ENCODE measurements around the gene OR2T11.
"Not testable (repeated sequence)": the region's sequence is repeated elsewhere in the genome, so short reads cannot be mapped to it uniquely, and the experiment has no call there.

OR2T11 gene

DNA sequence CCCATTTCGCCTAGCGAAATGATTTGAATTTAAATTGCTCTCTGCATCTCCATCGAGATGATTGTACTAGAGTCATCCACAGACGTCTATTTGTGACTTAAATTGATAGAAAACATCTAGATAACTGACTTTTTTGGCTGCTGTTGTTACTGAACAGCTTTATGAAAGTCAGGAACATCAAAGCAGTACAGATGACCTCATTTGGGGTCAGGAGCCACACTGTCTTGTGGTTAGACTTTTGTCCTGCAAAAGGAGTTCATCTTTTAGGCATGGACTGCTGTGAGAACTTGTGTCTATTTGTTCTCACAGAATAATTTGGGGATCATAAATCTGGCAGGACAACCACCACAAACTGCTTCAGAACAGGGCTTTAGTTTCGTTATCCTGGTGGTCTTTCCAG, 4.8 kb upstream of the OR2T11 start:
- H3K9ac ChIP-seq (ENCODE audit: low read depth, low read length); H3K36me3 ChIP-seq (ENCODE audit: control insufficient read depth, insufficient read depth, low read length); H3K27me3 ChIP-seq (ENCODE audit: control insufficient read depth, insufficient read depth, low read length); H3K4me3 ChIP-seq (ENCODE audit: low read depth, low read length); H3K9me3 ChIP-seq (ENCODE audit: control insufficient read depth, insufficient read depth, low read length); H3K4me1 ChIP-seq (ENCODE audit: control insufficient read depth, insufficient read depth, low read length): not testable (repeated sequence)

DNA sequence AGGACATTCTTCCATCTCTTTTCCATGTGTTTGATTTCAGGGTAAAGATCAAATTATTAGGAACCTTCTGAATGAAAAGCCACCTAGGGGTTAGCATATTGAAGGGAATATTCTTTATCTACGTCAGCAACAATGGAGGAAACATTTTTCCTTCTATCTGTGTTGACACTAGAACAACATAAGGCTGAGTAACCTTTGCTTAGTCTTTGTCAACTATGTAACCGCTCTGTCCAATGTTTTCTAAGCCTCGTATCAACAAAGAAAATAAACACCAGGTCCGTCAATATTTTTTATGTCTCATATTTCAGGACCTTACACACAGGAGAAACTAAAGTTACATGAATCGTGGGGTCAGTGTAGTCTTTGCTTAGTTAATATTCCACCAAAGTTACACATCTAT, 1.7 kb upstream of the OR2T11 start:
- H3K4me1 ChIP-seq (ENCODE audit: control insufficient read depth, insufficient read depth, low read length); H3K4me3 ChIP-seq (ENCODE audit: low read depth, low read length); H3K9ac ChIP-seq (ENCODE audit: low read depth, low read length); H3K27me3 ChIP-seq (ENCODE audit: control insufficient read depth, insufficient read depth, low read length); H3K9me3 ChIP-seq (ENCODE audit: control insufficient read depth, insufficient read depth, low read length); H3K36me3 ChIP-seq (ENCODE audit: control insufficient read depth, insufficient read depth, low read length): not testable (repeated sequence)

DNA sequence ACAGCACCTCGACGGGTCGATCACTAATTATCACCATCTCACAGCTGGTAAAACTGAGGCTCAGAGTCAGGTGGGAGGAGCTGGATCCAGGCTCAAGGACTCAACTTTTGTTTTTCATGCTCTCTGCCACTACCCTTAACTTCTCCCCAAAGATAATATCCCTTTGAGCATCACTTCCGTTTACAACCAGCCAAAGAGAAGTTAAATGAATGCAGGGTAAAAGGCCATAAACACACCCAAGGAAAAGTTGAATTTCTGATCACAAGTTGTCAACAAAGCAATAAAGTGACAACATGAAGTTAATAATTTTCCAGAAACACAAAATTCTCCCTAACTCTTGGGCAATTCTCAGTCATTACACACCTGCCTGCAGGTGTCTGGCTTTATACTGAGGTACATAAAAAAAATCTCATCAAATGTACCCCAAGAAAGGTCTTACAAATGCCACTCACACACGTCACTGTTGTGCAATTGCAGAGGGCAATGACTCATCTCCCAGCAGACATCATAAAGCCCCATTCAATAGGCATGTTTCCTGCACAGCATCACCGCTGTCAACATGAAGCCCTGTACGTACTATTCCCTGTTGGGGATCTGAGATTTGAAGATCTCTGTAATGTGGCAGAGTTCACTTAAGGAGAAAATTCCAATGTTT, 3.4 kb downstream of the OR2T11 start:
- Histone ChIP-seq H3K36me3 (ENCODE audit: control insufficient read depth, insufficient read depth, low read length) (no peaks in the 10 kb centered on the region), H3K9me3 (ENCODE audit: control insufficient read depth, insufficient read depth, low read length) (no peaks in the 10 kb centered on the region), H3K4me1 (ENCODE audit: control insufficient read depth, insufficient read depth, low read length) (no peaks in the 10 kb centered on the region), H3K4me3 (ENCODE audit: low read depth, low read length) (no peak overlapping the region), H3K27me3 (ENCODE audit: control insufficient read depth, insufficient read depth, low read length) (no peaks in the 10 kb centered on the region), H3K9ac (ENCODE audit: low read depth, low read length) (no peak overlapping the region)

DNA sequence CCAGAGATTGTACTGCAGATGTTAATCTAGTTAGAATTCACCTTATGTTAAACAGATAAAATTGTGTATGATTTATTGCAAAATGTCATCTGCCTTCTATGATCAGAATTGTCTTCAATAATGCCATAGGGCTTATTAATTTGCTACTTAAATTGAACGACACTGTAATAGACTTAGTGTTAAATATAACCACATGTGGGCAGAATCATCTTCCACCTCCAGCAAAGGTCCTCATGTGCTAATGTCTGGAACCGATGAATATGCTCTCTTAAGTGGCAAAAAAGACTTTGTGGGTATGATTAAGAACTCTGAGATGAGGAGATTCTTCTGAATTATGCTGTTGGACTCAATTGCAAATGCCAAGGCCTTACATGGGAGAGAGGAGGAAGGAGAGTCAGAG, 4.3 kb downstream of the OR2T11 start:
- no peak overlapping the region for H3K4me3 ChIP-seq (ENCODE audit: low read depth, low read length)
- H3K9ac ChIP-seq (ENCODE audit: low read depth, low read length) = no peak overlapping the region
- no peaks in the 10 kb centered on the region for H3K9me3 ChIP-seq (ENCODE audit: control insufficient read depth, insufficient read depth, low read length)
- H3K4me1 ChIP-seq (ENCODE audit: control insufficient read depth, insufficient read depth, low read length) = no peaks in the 10 kb centered on the region
- no peaks in the 10 kb centered on the region for H3K36me3 ChIP-seq (ENCODE audit: control insufficient read depth, insufficient read depth, low read length)
- H3K27me3 ChIP-seq (ENCODE audit: control insufficient read depth, insufficient read depth, low read length) = no peaks in the 10 kb centered on the region

DNA sequence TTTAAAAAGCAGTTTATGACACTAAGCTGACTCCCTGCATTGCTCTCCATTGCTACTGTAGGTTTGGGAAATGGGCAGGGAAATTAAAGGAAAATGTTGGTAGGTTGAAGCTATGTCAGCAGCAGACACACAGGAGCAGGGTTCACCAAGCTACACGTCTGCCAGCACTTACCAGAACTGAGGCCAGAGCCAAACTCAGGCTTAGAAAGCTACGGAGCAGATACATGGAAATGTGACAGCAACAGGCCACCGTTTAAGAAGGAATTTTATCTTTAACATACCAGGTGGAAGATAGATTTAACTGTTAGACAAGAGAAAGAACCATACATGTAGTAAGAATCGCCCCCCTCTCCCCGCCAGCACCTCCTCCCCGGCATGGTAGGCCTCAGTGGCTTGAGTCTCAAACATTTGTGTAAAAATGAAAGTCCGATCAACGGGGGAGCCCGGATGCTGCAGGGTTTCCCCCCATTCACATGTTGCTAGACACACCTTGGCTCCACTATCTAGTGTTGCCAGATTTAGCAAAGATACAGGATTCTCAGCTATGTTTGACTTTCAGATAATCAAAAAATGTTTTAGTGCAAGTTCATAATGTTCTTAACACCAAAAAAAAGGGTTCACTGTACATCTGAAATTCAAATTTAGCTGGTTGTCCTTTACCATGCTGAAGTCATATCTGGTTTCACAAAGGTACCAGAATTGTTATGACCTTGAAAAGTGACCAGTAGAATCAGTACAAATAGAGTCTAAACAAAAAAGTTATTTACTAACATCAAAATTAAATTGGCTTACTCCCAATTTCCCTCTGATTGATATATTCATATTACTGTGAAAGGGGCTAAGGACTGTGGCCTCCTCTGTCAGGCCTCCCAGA, 6.7 kb downstream of the OR2T11 start:
- H3K4me1 ChIP-seq (ENCODE audit: control insufficient read depth, insufficient read depth, low read length) = no peaks in the 10 kb centered on the region
- no peaks in the 10 kb centered on the region for H3K36me3 ChIP-seq (ENCODE audit: control insufficient read depth, insufficient read depth, low read length)
- no peaks in the 10 kb centered on the region for H3K9me3 ChIP-seq (ENCODE audit: control insufficient read depth, insufficient read depth, low read length)
- H3K27me3 ChIP-seq (ENCODE audit: control insufficient read depth, insufficient read depth, low read length) = no peaks in the 10 kb centered on the region
- no peak overlapping the region for H3K4me3 ChIP-seq (ENCODE audit: low read depth, low read length)
- no peak overlapping the region for H3K9ac ChIP-seq (ENCODE audit: low read depth, low read length)

DNA sequence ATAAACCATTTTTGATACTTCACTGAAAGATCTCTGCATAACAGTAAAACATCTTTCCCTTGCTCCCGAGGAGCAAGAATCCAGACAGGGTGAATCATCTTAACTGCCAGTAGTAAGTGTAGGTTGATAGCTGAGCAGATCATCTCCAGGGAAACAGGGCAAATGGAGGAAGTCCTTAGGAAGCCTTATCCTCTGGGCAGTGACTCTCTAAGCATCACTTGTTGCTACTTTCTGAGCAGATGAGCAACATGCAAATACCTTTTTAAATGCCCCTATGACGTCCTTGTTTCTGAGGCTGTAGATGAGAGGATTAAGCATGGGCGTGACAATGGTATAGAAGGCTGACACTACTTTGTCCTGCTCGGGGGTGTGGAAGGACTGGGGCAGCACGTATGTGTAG, 8.9 kb downstream of the OR2T11 start:
- H3K9me3 ChIP-seq (ENCODE audit: control insufficient read depth, insufficient read depth, low read length) = no peaks in the 10 kb centered on the region
- no peak overlapping the region for H3K9ac ChIP-seq (ENCODE audit: low read depth, low read length)
- H3K27me3 ChIP-seq (ENCODE audit: control insufficient read depth, insufficient read depth, low read length) = no peaks in the 10 kb centered on the region
- H3K4me3 ChIP-seq (ENCODE audit: low read depth, low read length) = no peak overlapping the region
- H3K4me1 ChIP-seq (ENCODE audit: control insufficient read depth, insufficient read depth, low read length) = no peaks in the 10 kb centered on the region
- no peaks in the 10 kb centered on the region for H3K36me3 ChIP-seq (ENCODE audit: control insufficient read depth, insufficient read depth, low read length)

DNA sequence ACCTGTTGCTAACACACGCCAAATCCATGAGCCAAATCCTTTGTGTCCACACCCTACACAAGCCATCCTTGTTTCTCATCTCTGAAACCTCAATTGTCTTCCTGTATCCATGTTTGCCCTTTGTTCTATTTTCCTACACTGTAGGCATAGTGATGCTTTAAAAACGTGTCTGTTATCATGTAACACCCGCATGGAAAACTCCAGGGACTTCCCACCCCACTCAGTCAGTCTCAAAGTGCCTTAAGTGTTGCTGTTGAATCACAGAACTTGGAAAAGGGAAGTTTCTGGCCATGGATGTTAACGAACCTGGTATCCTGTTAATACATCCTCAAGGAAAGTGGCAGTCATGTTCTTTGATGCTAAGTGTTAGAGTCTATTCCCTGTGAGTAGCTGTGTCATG, 9.7 kb downstream of the OR2T11 start:
- H3K9ac ChIP-seq (ENCODE audit: low read depth, low read length) = no peak overlapping the region
- no peaks in the 10 kb centered on the region for H3K9me3 ChIP-seq (ENCODE audit: control insufficient read depth, insufficient read depth, low read length)
- H3K4me1 ChIP-seq (ENCODE audit: control insufficient read depth, insufficient read depth, low read length) = no peaks in the 10 kb centered on the region
- no peak overlapping the region for H3K4me3 ChIP-seq (ENCODE audit: low read depth, low read length)
- H3K36me3 ChIP-seq (ENCODE audit: control insufficient read depth, insufficient read depth, low read length) = no peaks in the 10 kb centered on the region
- no peaks in the 10 kb centered on the region for H3K27me3 ChIP-seq (ENCODE audit: control insufficient read depth, insufficient read depth, low read length)

DNA sequence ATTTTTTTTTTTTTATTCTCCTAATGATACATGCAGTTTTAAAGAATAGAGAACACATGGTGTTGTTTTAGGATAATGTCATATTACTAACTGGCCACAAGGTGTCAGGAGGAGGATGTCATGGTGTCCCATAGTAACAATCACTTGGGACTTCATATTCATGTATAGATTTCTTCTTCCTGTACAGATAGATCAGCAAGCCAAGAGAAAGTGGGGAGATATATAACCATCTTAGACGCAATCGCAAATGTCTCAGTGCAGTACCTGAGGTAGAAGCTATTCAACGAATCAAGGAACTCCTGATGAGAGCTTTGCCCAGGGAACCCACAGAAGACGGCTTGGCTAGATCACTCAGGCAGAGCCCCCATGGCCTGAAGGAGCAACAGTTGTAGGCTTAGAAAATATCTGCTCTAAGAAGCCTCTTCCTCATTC, 12.3 kb downstream of the OR2T11 start:
- no peaks in the 10 kb centered on the region for H3K9me3 ChIP-seq (ENCODE audit: control insufficient read depth, insufficient read depth, low read length)

DNA sequence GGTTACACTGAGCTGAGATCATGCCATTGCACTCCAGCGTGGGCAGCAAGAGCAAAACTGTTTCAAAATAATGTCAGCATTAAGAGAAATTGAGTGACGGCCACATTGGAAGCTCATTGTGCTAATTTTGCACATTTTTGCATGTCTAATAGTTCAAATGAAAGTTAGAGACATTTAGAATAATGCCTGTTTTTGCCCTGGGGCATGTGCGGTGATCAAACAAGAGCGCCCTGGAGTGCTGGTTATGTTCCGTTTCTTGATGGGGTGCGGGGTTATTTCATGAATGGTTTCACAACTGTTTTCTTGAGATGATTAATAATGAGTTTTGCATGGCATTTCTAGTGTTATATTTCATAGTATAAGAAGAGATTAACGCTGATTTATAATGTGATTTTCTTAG, 13.1 kb downstream of the OR2T11 start:
- H3K4me3 ChIP-seq (ENCODE audit: low read depth, low read length) = no peak overlapping the region
- no peaks in the 10 kb centered on the region for H3K36me3 ChIP-seq (ENCODE audit: control insufficient read depth, insufficient read depth, low read length)
- H3K27me3 ChIP-seq (ENCODE audit: control insufficient read depth, insufficient read depth, low read length) = no peaks in the 10 kb centered on the region
- H3K9ac ChIP-seq (ENCODE audit: low read depth, low read length) = no peak overlapping the region
- no peaks in the 10 kb centered on the region for H3K4me1 ChIP-seq (ENCODE audit: control insufficient read depth, insufficient read depth, low read length)
- H3K9me3 ChIP-seq (ENCODE audit: control insufficient read depth, insufficient read depth, low read length) = no peaks in the 10 kb centered on the region

More for the DNA sequence above, 12.3 kb downstream of the OR2T11 start:
- Histone ChIP-seq H3K27me3 (ENCODE audit: control insufficient read depth, insufficient read depth, low read length) (no peaks in the 10 kb centered on the region), H3K4me3 (ENCODE audit: low read depth, low read length) (no peak overlapping the region), H3K36me3 (ENCODE audit: control insufficient read depth, insufficient read depth, low read length) (no peaks in the 10 kb centered on the region), H3K4me1 (ENCODE audit: control insufficient read depth, insufficient read depth, low read length) (no peaks in the 10 kb centered on the region), H3K9ac (ENCODE audit: low read depth, low read length) (no peak overlapping the region)

DNA sequence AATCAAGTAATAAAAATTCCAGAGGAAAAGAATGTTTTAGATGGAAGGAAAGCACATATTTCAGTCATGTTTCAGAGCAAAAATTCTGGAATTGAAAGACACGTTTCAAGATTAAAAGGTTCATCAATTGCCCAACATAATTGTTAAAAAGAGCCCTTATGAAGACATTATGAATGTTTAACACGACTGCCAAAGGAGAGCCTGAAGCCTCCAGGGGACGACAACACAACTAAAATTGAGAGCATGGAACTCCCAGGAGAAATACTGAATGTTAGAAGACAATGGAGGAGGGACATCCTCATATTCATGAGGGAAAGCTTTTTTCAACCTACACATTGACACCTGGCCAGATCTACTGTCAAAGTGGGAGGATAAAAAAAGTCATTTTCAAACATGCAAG, 16.0 kb downstream of the OR2T11 start:
- H3K4me1 ChIP-seq (ENCODE audit: control insufficient read depth, insufficient read depth, low read length) = no peaks in the 10 kb centered on the region
- no peaks in the 10 kb centered on the region for H3K27me3 ChIP-seq (ENCODE audit: control insufficient read depth, insufficient read depth, low read length)
- H3K9ac ChIP-seq (ENCODE audit: low read depth, low read length) = no peak overlapping the region
- H3K36me3 ChIP-seq (ENCODE audit: control insufficient read depth, insufficient read depth, low read length) = no peaks in the 10 kb centered on the region
- no peak overlapping the region for H3K4me3 ChIP-seq (ENCODE audit: low read depth, low read length)
- H3K9me3 ChIP-seq (ENCODE audit: control insufficient read depth, insufficient read depth, low read length) = no peaks in the 10 kb centered on the region

DNA sequence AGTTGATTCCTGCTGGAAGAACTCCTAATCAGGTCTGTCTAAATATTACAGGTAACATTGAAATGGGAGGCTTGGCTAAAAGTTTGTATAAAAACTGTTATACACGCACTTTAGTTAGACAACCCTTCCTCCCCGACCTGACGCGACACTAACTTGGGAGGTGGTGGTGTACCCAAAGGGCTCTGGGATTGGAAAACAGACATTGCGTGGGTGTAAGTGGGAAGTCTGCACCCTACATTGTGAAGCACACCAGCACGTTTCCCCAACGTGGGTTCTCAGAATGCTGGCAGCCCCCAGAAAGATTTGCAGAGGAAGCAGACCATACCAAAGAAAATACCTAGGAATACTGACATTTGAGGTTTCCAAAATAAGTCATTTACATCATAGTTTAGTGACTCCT, 16.8 kb downstream of the OR2T11 start:
- Histone ChIP-seq H3K9me3 (ENCODE audit: control insufficient read depth, insufficient read depth, low read length) (no peaks in the 10 kb centered on the region), H3K4me1 (ENCODE audit: control insufficient read depth, insufficient read depth, low read length) (no peaks in the 10 kb centered on the region), H3K9ac (ENCODE audit: low read depth, low read length) (no peak overlapping the region), H3K4me3 (ENCODE audit: low read depth, low read length) (no peak overlapping the region), H3K36me3 (ENCODE audit: control insufficient read depth, insufficient read depth, low read length) (no peaks in the 10 kb centered on the region), H3K27me3 (ENCODE audit: control insufficient read depth, insufficient read depth, low read length) (no peaks in the 10 kb centered on the region)

DNA sequence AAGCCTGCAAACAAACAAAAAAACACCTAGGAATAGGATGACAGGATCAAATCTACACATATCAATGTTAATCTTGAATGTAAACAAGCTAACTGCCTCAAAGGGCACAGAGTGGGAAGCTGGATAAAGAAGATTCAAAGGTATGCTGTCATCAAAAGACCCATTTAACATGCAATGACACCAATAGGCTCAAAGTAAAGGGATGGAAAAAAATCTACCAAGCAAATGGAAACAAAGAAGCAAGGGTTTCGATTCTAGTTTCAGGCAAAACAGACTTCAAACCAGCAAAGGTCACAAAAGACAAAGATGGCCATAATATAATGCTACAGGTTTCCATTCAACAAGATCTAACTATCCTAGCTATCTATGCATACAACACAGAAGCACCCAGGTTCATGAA, 21.1 kb downstream of the OR2T11 start:
- Histone ChIP-seq H3K9ac (ENCODE audit: low read depth, low read length) (no peak overlapping the region), H3K36me3 (ENCODE audit: control insufficient read depth, insufficient read depth, low read length) (no peaks in the 10 kb centered on the region), H3K4me1 (ENCODE audit: control insufficient read depth, insufficient read depth, low read length) (no peaks in the 10 kb centered on the region), H3K4me3 (ENCODE audit: low read depth, low read length) (no peak overlapping the region), H3K9me3 (ENCODE audit: control insufficient read depth, insufficient read depth, low read length) (no peaks in the 10 kb centered on the region), H3K27me3 (ENCODE audit: control insufficient read depth, insufficient read depth, low read length) (no peaks in the 10 kb centered on the region)
